ENCODE data around the gene RASAL1. TPM values are rescaled to one million over a fixed set of nuclear protein-coding genes. Genes with fewer than 3 reads are reported as not detected.
A peak's percentile ranks its signal among the peaks of the same experiment; 100 is the strongest.

RASAL1 gene
- total RNA-seq, 1 donor from 2014 or later: 0.41 TPM

GRCh38 chr12:113180333-113180732, 44.8 kb upstream of the RASAL1 start:
- Histone ChIP-seq H3K27me3 (ENCODE audit: low read depth) (no peaks in the 10 kb centered on the region), H3K9me3 (no peaks in the 10 kb centered on the region), H3K4me3 (no peak overlapping the region), H3K36me3 (peaks cover 63% of the 10 kb centered on the region), H3K4me1 (peaks cover 14% of the 10 kb centered on the region), H3K27ac (no peak overlapping the region)
- intact Hi-C loops (cut with DNase I): no loop called here
- no peak for DNase-seq
- no peak for TF ChIP-seq CTCF (IDR thresholded peaks at IDR 0.05)
- no peak for ATAC-seq

- Histone ChIP-seq H3K9me3 (no peaks in the 10 kb centered on the region), H3K36me3 (peaks cover 76% of the 10 kb centered on the region), H3K27ac (no peak overlapping the region), H3K27me3 (ENCODE audit: low read depth) (no peaks in the 10 kb centered on the region), H3K4me3 (no peak overlapping the region), H3K4me1 (peaks cover 17% of the 10 kb centered on the region)
- no peak for TF ChIP-seq CTCF (IDR thresholded peaks at IDR 0.05)
- intact Hi-C loops (cut with DNase I): no loop called here
- DNase-seq: no peak
- no peak for ATAC-seq
These were observed 43.5 kb upstream of the RASAL1 start for GRCh38 chr12:113179023-113179422.

GRCh38 chr12:113174461-113175384, 39.2 kb upstream of the RASAL1 start:
- ATAC-seq (peak; percentile 88 to 89), DNase-seq (peak; percentile 80)
- Histone ChIP-seq H3K27me3 (ENCODE audit: low read depth) (no peaks in the 10 kb centered on the region), H3K4me1 (peaks cover 6% of the 10 kb centered on the region), H3K4me3 (no peak overlapping the region), H3K27ac (no peak overlapping the region), H3K36me3 (peaks cover 100% of the 10 kb centered on the region), H3K9me3 (no peaks in the 10 kb centered on the region)
- intact Hi-C loops (cut with DNase I): no loop called here
- peak; percentile 99 for TF ChIP-seq CTCF (IDR thresholded peaks at IDR 0.05)

GRCh38 chr12:113173081-113173698, 37.6 kb upstream of the RASAL1 start:
- no peak for DNase-seq
- intact Hi-C loops (cut with DNase I): no loop called here
- no peak overlapping the region for H3K27ac ChIP-seq

GRCh38 chr12:113172185-113172584, 36.6 kb upstream of the RASAL1 start:
- H3K9me3 ChIP-seq: no peaks in the 10 kb centered on the region
- H3K4me1 ChIP-seq: peaks cover 6% of the 10 kb centered on the region
- DNase-seq: no peak
- intact Hi-C loops (cut with DNase I): no loop called here
- peaks cover 100% of the 10 kb centered on the region for H3K36me3 ChIP-seq
- H3K4me3 ChIP-seq: no peak overlapping the region
- no peak for TF ChIP-seq CTCF (IDR thresholded peaks at IDR 0.05)
- no peak for ATAC-seq
- no peaks in the 10 kb centered on the region for H3K27me3 ChIP-seq (ENCODE audit: low read depth)
- no peak overlapping the region for H3K27ac ChIP-seq

More at GRCh38 chr12:113173081-113173698, 37.6 kb upstream of the RASAL1 start:
- H3K9me3 ChIP-seq: no peaks in the 10 kb centered on the region
- H3K4me1 ChIP-seq: peaks cover 6% of the 10 kb centered on the region
- no peaks in the 10 kb centered on the region for H3K27me3 ChIP-seq (ENCODE audit: low read depth)
- no peak overlapping the region for H3K4me3 ChIP-seq
- TF ChIP-seq CTCF (IDR thresholded peaks at IDR 0.05): no peak
- H3K36me3 ChIP-seq: peaks cover 100% of the 10 kb centered on the region
- ATAC-seq: no peak
